SJCRH30 (cell line): ENCODE data around the gene FOSL2. TPM values are rescaled to one million over a fixed set of nuclear protein-coding genes. Genes with fewer than 3 reads are reported as not detected.

Source experiments
- DNase-seq, 2 experiments: peaks; one replicate each; pipeline ENCODE4 v3.0.0-alpha.2; 2015 to 2020
- H3K27ac ChIP-seq: fragments of 250-450 bp; sonication (Bioruptor Pico); 2 replicates; pipeline ENCODE4 v1.5.1; 2020; ENCODE audit warnings: mild to moderate bottlenecking, moderate library complexity
- H3K27me3 ChIP-seq: fragments of 250-450 bp; sonication (Bioruptor Pico); 2 replicates; pipeline ENCODE4 v1.5.1; 2020; ENCODE audit warnings: mild to moderate bottlenecking, moderate library complexity
- H3K36me3 ChIP-seq: fragments of 250-450 bp; sonication (Bioruptor Pico); 2 replicates; pipeline ENCODE4 v1.5.1; 2020; ENCODE audit warnings: mild to moderate bottlenecking, moderate library complexity
- H3K4me1 ChIP-seq: fragments of 250-450 bp; sonication (Bioruptor Pico); 2 replicates; pipeline ENCODE4 v1.5.1; 2020; ENCODE audit warnings: mild to moderate bottlenecking, moderate library complexity
- H3K4me3 ChIP-seq: fragments of 250-450 bp; sonication (Bioruptor Pico); 2 replicates; pipeline ENCODE4 v1.5.1; 2020; ENCODE audit warnings: mild to moderate bottlenecking, moderate library complexity
- H3K9me3 ChIP-seq: fragments of 250-450 bp; sonication (Bioruptor Pico); replicated peaks from 2 replicates; pipeline ENCODE4 v1.5.1; 2020; ENCODE audit warnings: mild to moderate bottlenecking, moderate library complexity
- total RNA-seq: library from RNA; depleted of rRNA; stranded (reverse); fragments of >200 nt; shearing (Covaris generic); gene quantifications from 2 replicates; pipeline ENCODE4 v1.2.3, GENCODE V29; 2014; rRNA removed

Gene FOSL2
- total RNA-seq, 1 experiment from 2014 or later = 30.7 TPM

- no peaks in the 10 kb centered on the region for H3K9me3 ChIP-seq
- no peak for DNase-seq
- H3K27me3 ChIP-seq = no peaks in the 10 kb centered on the region
- no peak overlapping the region for H3K27ac ChIP-seq
- no peaks in the 10 kb centered on the region for H3K36me3 ChIP-seq
- H3K4me1 ChIP-seq = no peaks in the 10 kb centered on the region
- H3K4me3 ChIP-seq = no peak overlapping the region
These were observed 64.6 kb downstream of the FOSL2 start for GRCh38 chr2:28457237-28457636.

DNA sequence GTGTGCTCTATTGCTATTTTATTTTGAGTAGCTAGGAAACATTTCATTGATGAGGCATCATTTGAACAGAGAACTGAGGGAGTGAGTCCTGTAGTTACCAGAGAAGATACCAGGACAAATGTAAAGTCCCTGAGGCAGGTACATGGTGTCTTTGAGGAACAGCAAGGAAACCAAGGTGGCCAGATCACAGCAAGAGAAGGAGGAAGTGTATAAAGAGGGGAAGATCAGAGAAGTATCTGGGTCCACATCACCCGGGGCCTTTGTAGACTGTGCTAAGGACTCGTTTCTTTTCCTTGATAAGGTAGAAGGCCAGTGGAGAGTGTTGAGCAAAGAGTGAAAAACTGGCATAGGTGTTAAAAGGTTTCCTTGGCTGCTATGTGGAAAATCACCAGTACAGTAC is 68.4 kb downstream of the FOSL2 start:
- H3K27ac ChIP-seq = no peak overlapping the region
- no peak overlapping the region for H3K4me3 ChIP-seq
- no peaks in the 10 kb centered on the region for H3K27me3 ChIP-seq
- no peaks in the 10 kb centered on the region for H3K4me1 ChIP-seq
- peaks cover 7% of the 10 kb centered on the region; the same call in 1 of the 2 replicates for H3K9me3 ChIP-seq
- no peak for DNase-seq
- 0 out of 2 replicates have a peak, but pooled peaks cover 2% of the 10 kb centered on the region for H3K36me3 ChIP-seq

- DNase-seq = no peak
- Histone ChIP-seq H3K4me3 (no peak overlapping the region), H3K27me3 (no peaks in the 10 kb centered on the region), H3K9me3 (peaks cover 7% of the 10 kb centered on the region; the same call in 1 of the 2 replicates), H3K4me1 (no peaks in the 10 kb centered on the region), H3K36me3 (0 out of 2 replicates have a peak, but pooled peaks cover 2% of the 10 kb centered on the region), H3K27ac (no peak overlapping the region)
These were observed 69.5 kb downstream of the FOSL2 start for GRCh38 chr2:28462122-28462521.

DNA sequence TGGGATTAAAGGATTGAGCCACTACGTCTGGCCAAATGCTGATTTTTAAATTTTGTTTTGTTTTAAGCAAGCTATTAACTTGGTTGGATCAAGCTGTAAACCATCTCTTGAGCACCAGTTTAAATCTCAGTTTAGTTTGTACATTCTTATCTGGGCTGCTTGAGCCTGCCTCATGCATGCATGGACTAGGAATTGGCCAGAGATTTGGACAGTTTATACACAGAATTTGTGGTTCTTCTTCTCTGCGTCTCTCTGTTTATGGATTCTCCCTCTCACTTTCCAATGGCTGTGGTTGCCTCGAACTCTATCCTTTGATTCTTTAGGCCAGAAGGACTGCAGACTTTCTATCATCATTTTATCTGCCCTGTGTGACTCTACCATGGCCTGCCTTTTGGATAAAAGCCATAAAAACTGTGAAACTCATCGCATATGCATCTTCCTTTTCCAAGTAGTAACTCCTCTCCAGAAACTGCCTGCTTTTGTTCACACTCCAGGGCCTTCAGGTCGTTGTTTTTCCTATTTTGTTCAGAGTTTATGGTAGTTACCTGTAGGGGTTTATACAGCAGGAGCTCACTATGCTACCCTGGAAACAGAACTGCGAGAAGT is 70.7 kb downstream of the FOSL2 start:
- DNase-seq = no peak
- Histone ChIP-seq H3K27ac (no peak overlapping the region), H3K27me3 (no peaks in the 10 kb centered on the region), H3K4me1 (no peaks in the 10 kb centered on the region), H3K36me3 (0 out of 2 replicates have a peak, but pooled peaks cover 2% of the 10 kb centered on the region), H3K9me3 (peaks cover 7% of the 10 kb centered on the region; the same call in 1 of the 2 replicates), H3K4me3 (no peak overlapping the region)

DNA sequence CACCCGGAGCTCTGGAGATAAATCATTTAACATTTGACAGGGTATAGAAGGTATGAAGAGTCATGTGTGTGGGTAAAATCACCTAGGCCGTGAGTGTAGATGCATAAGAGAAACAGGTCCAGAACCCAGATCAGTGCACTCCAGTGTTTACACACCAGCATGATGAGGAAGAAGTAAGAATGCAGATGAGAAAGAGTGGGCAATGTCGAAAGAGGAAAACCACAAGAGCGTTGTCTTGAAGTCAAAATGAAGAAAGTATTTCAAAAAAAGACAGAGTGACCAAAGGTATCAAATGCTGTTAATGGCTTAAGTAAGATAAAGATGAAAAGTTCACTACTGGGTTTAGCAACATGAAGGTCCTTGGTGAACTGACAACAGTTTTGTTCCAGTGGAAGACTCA is 71.2 kb downstream of the FOSL2 start:
- no peaks in the 10 kb centered on the region for H3K27me3 ChIP-seq
- 0 out of 2 replicates have a peak, but pooled peaks cover 2% of the 10 kb centered on the region for H3K36me3 ChIP-seq
- H3K4me3 ChIP-seq = no peak overlapping the region
- DNase-seq = no peak
- no peak overlapping the region for H3K27ac ChIP-seq
- peaks cover 7% of the 10 kb centered on the region; the same call in 1 of the 2 replicates for H3K9me3 ChIP-seq
- H3K4me1 ChIP-seq = no peaks in the 10 kb centered on the region

- peaks cover 7% of the 10 kb centered on the region; the same call in 1 of the 2 replicates for H3K9me3 ChIP-seq
These were observed 72.7 kb downstream of the FOSL2 start for GRCh38 chr2:28465148-28465885.

More at GRCh38 chr2:28465148-28465885, 72.7 kb downstream of the FOSL2 start:
- H3K4me3 ChIP-seq = no peak overlapping the region
- H3K27me3 ChIP-seq = no peaks in the 10 kb centered on the region
- DNase-seq = no peak
- H3K36me3 ChIP-seq = 0 out of 2 replicates have a peak, but pooled peaks cover 2% of the 10 kb centered on the region
- H3K4me1 ChIP-seq = no peaks in the 10 kb centered on the region
- no peak overlapping the region for H3K27ac ChIP-seq

Other genes with a start within 250 kb of the FOSL2 start
- gene PLB1, start 103.2 kb downstream of the FOSL2 start, total RNA-seq = 0.61 and 0.79 TPM in 2 replicates